HG02623 (cell line): ENCODE results near the gene BCL11B.
"Not testable (repeated sequence)": the region's sequence is repeated elsewhere in the genome, so short reads cannot be mapped to it uniquely, and the experiment has no call there.

Experiments used
- ATAC-seq: cut with Tn5 transposase; IDR thresholded peaks from one replicate; pipeline ENCODE4 v1.9.1; 2021; ENCODE audit warnings: moderate library complexity; ENCODE audit not compliant: unreplicated experiment

Gene BCL11B

GRCh38 chr14:99242238-99242637 lies 29.8 kb downstream of the BCL11B start:
- ATAC-seq: no peak

- ATAC-seq: no peak
These were observed 30.5 kb downstream of the BCL11B start for GRCh38 chr14:99241325-99242010.

GRCh38 chr14:99240627-99241324 lies 31.2 kb downstream of the BCL11B start:
- ATAC-seq: no peak

GRCh38 chr14:99239661-99240092 lies 32.3 kb downstream of the BCL11B start:
- ATAC-seq: no peak

- no peak for ATAC-seq
These were observed 33.8 kb downstream of the BCL11B start for GRCh38 chr14:99238216-99238615.

- no peak for ATAC-seq
These were observed 34.7 kb downstream of the BCL11B start for GRCh38 chr14:99237288-99237687.

GRCh38 chr14:99236386-99237138 lies 35.4 kb downstream of the BCL11B start:
- no peak for ATAC-seq

GRCh38 chr14:99235582-99236320 lies 36.2 kb downstream of the BCL11B start:
- ATAC-seq: no peak

- no peak for ATAC-seq
These were observed 36.9 kb downstream of the BCL11B start for GRCh38 chr14:99234961-99235571.

- no peak for ATAC-seq
These were observed 37.6 kb downstream of the BCL11B start for GRCh38 chr14:99234355-99234754.

GRCh38 chr14:99233222-99234035 lies 38.6 kb downstream of the BCL11B start:
- no peak for ATAC-seq

- ATAC-seq: no peak
These were observed 39.2 kb downstream of the BCL11B start for GRCh38 chr14:99232714-99233214.

- ATAC-seq: no peak
These were observed 39.9 kb downstream of the BCL11B start for GRCh38 chr14:99231850-99232713.

GRCh38 chr14:99231161-99231849 lies 40.7 kb downstream of the BCL11B start:
- no peak for ATAC-seq

GRCh38 chr14:99230208-99231151 lies 41.5 kb downstream of the BCL11B start:
- ATAC-seq: no peak

- no peak for ATAC-seq
These were observed 42.3 kb downstream of the BCL11B start for GRCh38 chr14:99229654-99230207.

GRCh38 chr14:99228760-99229159 lies 43.2 kb downstream of the BCL11B start:
- not testable (repeated sequence) for ATAC-seq
